H1 (cell line): ENCODE measurements around the gene BSN. TPM values are rescaled to one million over a fixed set of nuclear protein-coding genes. Genes with fewer than 3 reads are reported as not detected.

ENCODE experiments used
- ATF2 ChIP-seq: IDR thresholded peaks from 2 replicates; pipeline ENCODE4 v1.6.1; 2012; ENCODE audit warnings: low read length, inconsistent platforms
- CBX5 ChIP-seq: fragments of 300-800, 300-1000 bp; sonication (generic); IDR thresholded peaks from 2 replicates; pipeline ENCODE4 v1.7.1; 2016; ENCODE audit warnings: antibody characterized with exemption, low read length, low read depth
- CHD7 ChIP-seq: fragments of 300-600 bp; sonication (generic); IDR thresholded peaks from 2 replicates; pipeline ENCODE4 v1.7.1; 2012; ENCODE audit warnings: low read length, moderate library complexity, mild to moderate bottlenecking, inconsistent platforms; ENCODE audit not compliant: insufficient replicate concordance
- CREB1 ChIP-seq: IDR thresholded peaks from 2 replicates; pipeline ENCODE4 v1.6.1; 2012; ENCODE audit warnings: inconsistent platforms
- KDM1A ChIP-seq: fragments of 200-600, 300-600 bp; sonication (generic); IDR thresholded peaks from 2 replicates; pipeline ENCODE4 v1.7.1; 2016; ENCODE audit warnings: mild to moderate bottlenecking, low read length, borderline replicate concordance
- SAP30 ChIP-seq: fragments of 300-600 bp; sonication (generic); IDR thresholded peaks from 2 replicates; pipeline ENCODE4 v1.7.1; 2012; ENCODE audit warnings: low read length, moderate library complexity, mild to moderate bottlenecking, inconsistent platforms; ENCODE audit not compliant: insufficient read depth, insufficient replicate concordance
- SIRT6 ChIP-seq: IDR thresholded peaks from one replicate; pipeline ENCODE4 v1.7.1; 2012; ENCODE audit warnings: low read length, inconsistent platforms
- polyA plus RNA-seq, 7 experiments: library from polyadenylated mRNA; depleted of rRNA in 3 of 7; stranded (reverse) in 5 of 7; unstranded in 2 of 7; fragments of >200 nt in 5 of 7; fragments of 200-250 nt in 2 of 7; gene quantifications; 1 replicate in 5 of 7; 2 replicates in 1 of 7; 4 replicates in 1 of 7; pipeline versions ENCODE4 v1.2.1 to v1.2.3, GENCODE V29; 2011 to 2013; ENCODE audit warnings: missing spikeins in 2 of 7, mixed read lengths in 2 of 7
- total RNA-seq: library from RNA; stranded (reverse); fragmentation: NEBNext Ultra II Directional; extraction: Animal tissue kit (Norgen Biotek cat#: 25700); gene quantifications from 2 replicates; pipeline ENCODE4 v1.2.1, GENCODE V29; 2021

The BSN gene
- total and polyA plus RNA-seq, 2 of the 8 experiments (the other 6 are each of a cell fraction or from before 2014, with no cell fraction given), result 0.60 to 3.0 TPM

- TF ChIP-seq CHD7, result no peak
- TF ChIP-seq CBX5, result no peak
- no peak for TF ChIP-seq SAP30
- TF ChIP-seq KDM1A, result no peak
- TF ChIP-seq CREB1, result no peak
- TF ChIP-seq ATF2, result no peak
- no peak for TF ChIP-seq SIRT6
Measured at GRCh38 chr3:49519296-49519695, 35.0 kb upstream of the BSN start (continued).
